SK-N-SH treated with all-trans-retinoic acid at 6 μM for 48 hours (cell line): ENCODE results near the gene SAFB2.

Experiments
- ATAC-seq: fragments of 200-7000 bp; cut with Tn5 transposase; 3 replicates; pipeline ENCODE4 v1.9.1; 2020; ENCODE audit warnings: mild to moderate bottlenecking, moderate library complexity
- ARNTL ChIP-seq: fragments of 450-650 bp; formaldehyde crosslinking; IDR thresholded peaks from 2 replicates; pipeline ENCODE4 v1.5.0; 2020; ENCODE audit warnings: low read depth, mild to moderate bottlenecking, moderate library complexity, borderline replicate concordance
- BACH2 ChIP-seq: fragments of 250-450 bp; sonication (Bioruptor Pico); IDR thresholded peaks from 2 replicates; pipeline ENCODE4 v1.9.0; 2021; ENCODE audit warnings: mild to moderate bottlenecking, borderline replicate concordance
- CREB5 ChIP-seq: fragments of 250-450 bp; sonication (Bioruptor Pico); IDR thresholded peaks from 2 replicates; pipeline ENCODE4 v1.5.1; 2020; ENCODE audit warnings: low read depth, mild to moderate bottlenecking, moderate library complexity
- CSDC2 ChIP-seq: fragments of 250-450 bp; sonication (Bioruptor Pico); IDR thresholded peaks from 2 replicates; pipeline ENCODE4 v1.5.0; 2020; ENCODE audit warnings: mild to moderate bottlenecking, moderate library complexity
- CSRNP3 ChIP-seq: fragments of 250-450 bp; sonication (Bioruptor Pico); IDR thresholded peaks from 2 replicates; pipeline ENCODE4 v1.5.1; 2021; ENCODE audit warnings: mild to moderate bottlenecking, moderate library complexity
- ESRRG ChIP-seq: fragments of 250-450 bp; sonication (Bioruptor Pico); IDR thresholded peaks from 2 replicates; pipeline ENCODE4 v1.6.1; 2021; ENCODE audit warnings: mild to moderate bottlenecking
- GLIS3 ChIP-seq: fragments of 250-450 bp; sonication (Bioruptor Pico); IDR thresholded peaks from 2 replicates; pipeline ENCODE4 v1.5.0; 2020; ENCODE audit warnings: mild to moderate bottlenecking, moderate library complexity
- ISL1 ChIP-seq: fragments of 250-450 bp; sonication (Bioruptor Pico); IDR thresholded peaks from 2 replicates; pipeline ENCODE4 v2.1.2; 2022; ENCODE audit warnings: mild to moderate bottlenecking, moderate library complexity
- OSR1 ChIP-seq: fragments of 250-450 bp; sonication (Bioruptor Pico); IDR thresholded peaks from 2 replicates; pipeline ENCODE4 v1.8.0; 2022; ENCODE audit warnings: moderate library complexity, mild to moderate bottlenecking, inconsistent platforms
- PATZ1 ChIP-seq: fragments of 250-450 bp; sonication (Bioruptor Pico); IDR thresholded peaks from 2 replicates; pipeline ENCODE4 v1.8.0; 2020; ENCODE audit warnings: mild to moderate bottlenecking, moderate library complexity, borderline replicate concordance
- POU6F1 ChIP-seq: fragments of 250-450 bp; sonication (Bioruptor Pico); IDR thresholded peaks from 2 replicates; pipeline ENCODE4 v1.8.0; 2021; ENCODE audit warnings: low read depth, mild to moderate bottlenecking, moderate library complexity, borderline replicate concordance
- PPARA ChIP-seq: fragments of 250-450 bp; sonication (Bioruptor Pico); IDR thresholded peaks from 2 replicates; pipeline ENCODE4 v1.5.0; 2020; ENCODE audit warnings: mild to moderate bottlenecking, borderline replicate concordance
- RARB ChIP-seq: fragments of 250-450 bp; sonication (Bioruptor Pico); IDR thresholded peaks from 2 replicates; pipeline ENCODE4 v1.8.0; 2021; ENCODE audit warnings: mild to moderate bottlenecking, moderate library complexity
- SNAI2 ChIP-seq: fragments of 250-450 bp; sonication (Bioruptor Pico); IDR thresholded peaks from 2 replicates; pipeline ENCODE4 v1.5.0; 2020; ENCODE audit warnings: mild to moderate bottlenecking, moderate library complexity
- TSHZ2 ChIP-seq: fragments of 250-450 bp; sonication (Bioruptor Pico); IDR thresholded peaks from 2 replicates; pipeline ENCODE4 v1.5.0; 2020; ENCODE audit warnings: mild to moderate bottlenecking, moderate library complexity
- ZC3H10 ChIP-seq: fragments of 250-450 bp; sonication (Bioruptor Pico); IDR thresholded peaks from 2 replicates; pipeline ENCODE4 v1.5.1; 2021; ENCODE audit warnings: mild to moderate bottlenecking, moderate library complexity
- ZFP3 ChIP-seq: fragments of 250-450 bp; sonication (Bioruptor Pico); IDR thresholded peaks from 2 replicates; pipeline ENCODE4 v1.5.0; 2020; ENCODE audit warnings: mild to moderate bottlenecking, moderate library complexity
- ZFP30 ChIP-seq: fragments of 450-650 bp; formaldehyde crosslinking; IDR thresholded peaks from 2 replicates; pipeline ENCODE4 v1.5.0; 2022; ENCODE audit warnings: mild to moderate bottlenecking, moderate library complexity
- ZNF565 ChIP-seq: fragments of 450-650 bp; formaldehyde crosslinking; conservative IDR thresholded peaks from 2 replicates; pipeline ENCODE4 v1.5.0; 2020; ENCODE audit warnings: low read depth, mild to moderate bottlenecking, moderate library complexity
- ZNF70 ChIP-seq: fragments of 450-650 bp; formaldehyde crosslinking; IDR thresholded peaks from 2 replicates; pipeline ENCODE4 v1.5.0; 2020; ENCODE audit warnings: mild to moderate bottlenecking, moderate library complexity

Gene SAFB2

GRCh38 chr19:5542665-5543064, 79.9 kb downstream of the SAFB2 start:
- no peak for ATAC-seq
- TF ChIP-seq ZNF70 (no peak), ZNF565 (CRISPR knock-in tag) (no peak)
- TF ChIP-seq, all 23 proteins: peak for 0

GRCh38 chr19:5541456-5541855, 81.1 kb downstream of the SAFB2 start:
- TF ChIP-seq TSHZ2: no peak
- TF ChIP-seq ESRRG (CRISPR knock-in tag): no peak
- TF ChIP-seq CSDC2 (CRISPR knock-in tag): no peak
- TF ChIP-seq ZFP3: no peak
- no peak for TF ChIP-seq ZNF70
- no peak for TF ChIP-seq CSRNP3 (CRISPR knock-in tag)
- no peak for TF ChIP-seq GLIS3 (CRISPR knock-in tag)
- no peak for TF ChIP-seq RARB (CRISPR knock-in tag)
- TF ChIP-seq OSR1 (CRISPR knock-in tag): no peak
- TF ChIP-seq ZC3H10 (CRISPR knock-in tag): no peak
- no peak for TF ChIP-seq POU6F1 (CRISPR knock-in tag)
- no peak for TF ChIP-seq ARNTL (CRISPR knock-in tag)
- no peak for TF ChIP-seq CREB5
- TF ChIP-seq BACH2 (CRISPR knock-in tag): no peak
- no peak for TF ChIP-seq PPARA (CRISPR knock-in tag)
- no peak for TF ChIP-seq SNAI2 (CRISPR knock-in tag)
- TF ChIP-seq ISL1 (CRISPR knock-in tag): no peak
- no peak for TF ChIP-seq PATZ1 (CRISPR knock-in tag)
- ATAC-seq: no peak

GRCh38 chr19:5540208-5540607, 82.4 kb downstream of the SAFB2 start:
- TF ChIP-seq ZFP30 (no peak), ZC3H10 (CRISPR knock-in tag) (no peak)
- ATAC-seq: no peak

GRCh38 chr19:5537870-5538269, 84.7 kb downstream of the SAFB2 start:
- no peak for TF ChIP-seq ARNTL (CRISPR knock-in tag)
- TF ChIP-seq POU6F1 (CRISPR knock-in tag): no peak
- no peak for TF ChIP-seq PATZ1 (CRISPR knock-in tag)
- no peak for TF ChIP-seq PPARA (CRISPR knock-in tag)
- no peak for TF ChIP-seq CSRNP3 (CRISPR knock-in tag)
- TF ChIP-seq CSDC2 (CRISPR knock-in tag): no peak
- no peak for ATAC-seq
